ENCODE data around the gene B3GNT5.
"Not testable (repeated sequence)": the region's sequence is repeated elsewhere in the genome, so short reads cannot be mapped to it uniquely, and the experiment has no call there.

Gene B3GNT5

DNA sequence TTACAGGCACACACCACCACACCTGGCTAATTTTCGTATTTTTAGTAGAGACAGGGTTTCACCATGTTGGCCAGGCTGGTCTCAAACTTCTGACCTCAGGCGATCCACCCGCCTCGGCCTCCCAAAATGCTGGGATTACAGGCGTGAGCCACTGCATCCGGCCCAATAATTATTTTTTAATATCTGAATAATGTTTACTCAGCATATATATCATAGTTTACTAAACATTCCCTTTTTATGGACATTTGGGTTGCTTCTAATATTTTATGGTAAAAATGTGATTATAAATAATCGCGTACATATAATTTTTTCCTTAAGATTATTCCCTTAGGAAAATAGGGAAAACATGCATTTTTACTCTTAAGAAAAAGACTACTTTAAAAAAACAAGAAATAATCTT, 22.8 kb upstream of the B3GNT5 start:
- not testable (repeated sequence) for DNase-seq (ENCODE audit: low read depth in 2 of 2)

DNA sequence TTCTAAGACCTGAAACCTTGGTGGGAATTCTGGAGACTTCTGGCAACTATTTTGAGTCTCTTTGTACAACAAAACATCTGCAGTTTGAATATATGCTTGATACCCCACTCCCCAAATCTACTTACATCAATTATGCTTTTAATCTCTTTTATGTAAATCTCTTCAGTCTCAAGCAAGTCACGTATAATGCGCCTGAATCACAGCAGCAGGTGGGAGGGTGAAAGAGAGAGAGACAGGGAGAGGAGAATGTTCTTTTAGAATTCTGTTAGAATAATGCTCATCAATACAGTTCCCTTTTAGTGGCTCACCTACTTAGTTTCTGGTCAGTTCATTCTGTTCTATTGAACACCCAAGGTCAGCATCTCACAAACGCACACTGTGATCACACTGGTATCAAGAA, 22.2 kb upstream of the B3GNT5 start:
- no peak for DNase-seq (ENCODE audit: low read depth in 2 of 2)

DNA sequence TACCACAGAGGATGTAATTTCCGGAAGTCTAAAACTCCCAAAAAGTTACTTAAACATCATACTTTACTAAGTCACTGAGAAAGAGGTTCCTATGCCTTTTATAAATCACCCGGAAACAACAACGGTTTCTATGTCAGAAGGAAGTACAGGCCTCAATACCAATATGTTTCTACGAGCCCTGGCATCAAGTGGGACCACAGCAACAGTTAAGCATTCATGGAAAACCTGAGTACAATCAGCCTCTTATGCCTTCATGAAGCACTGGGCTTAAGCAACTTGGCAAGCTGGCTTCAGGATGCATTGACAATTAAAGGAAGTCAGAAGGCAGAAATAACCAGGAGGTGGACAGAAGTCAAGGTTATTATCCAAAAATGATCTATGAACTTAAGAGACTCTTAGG, 19.1 kb upstream of the B3GNT5 start:
- DNase-seq (ENCODE audit: low read depth in 2 of 2): no peak

DNA sequence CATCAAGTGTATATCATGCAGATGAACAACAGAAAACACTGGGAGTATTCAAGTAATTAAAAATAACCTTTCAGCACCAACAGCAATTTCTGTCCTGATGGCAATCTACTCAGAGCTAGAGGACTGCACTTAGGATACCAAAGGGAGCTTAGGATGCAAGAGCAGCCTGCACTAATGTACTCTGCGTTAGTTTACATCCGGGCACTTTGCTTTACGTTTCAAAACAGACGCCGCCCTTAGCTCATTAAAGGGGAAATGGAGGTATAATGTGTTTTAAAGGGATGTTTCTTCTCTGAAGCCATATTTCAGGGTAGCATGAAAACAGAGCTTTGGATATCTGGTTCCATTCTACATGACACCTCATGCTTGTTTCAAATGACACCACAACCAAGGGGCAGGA, 14.0 kb upstream of the B3GNT5 start:
- no peak for DNase-seq (ENCODE audit: low read depth in 2 of 2)

DNA sequence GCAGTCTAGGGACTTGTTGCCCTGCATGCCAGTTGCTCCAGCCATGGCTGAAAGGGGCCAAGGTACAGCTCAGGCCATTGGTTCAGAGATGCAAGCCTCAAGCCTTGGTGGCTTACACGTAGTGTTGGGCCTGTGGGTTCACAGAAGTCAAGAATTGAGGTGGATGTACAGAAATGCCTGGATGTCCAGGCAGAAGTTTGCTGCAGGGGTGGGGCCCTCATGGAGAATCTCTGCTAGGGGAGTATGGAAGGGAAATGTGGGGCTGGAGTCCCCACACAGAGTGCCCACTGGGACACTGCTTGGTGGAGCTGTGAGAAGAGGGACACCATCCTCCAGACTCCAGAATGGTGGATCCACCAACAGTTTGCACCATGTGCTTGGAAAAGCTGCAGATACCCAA, 10.6 kb upstream of the B3GNT5 start:
- DNase-seq (ENCODE audit: low read depth in 2 of 2): no peak

DNA sequence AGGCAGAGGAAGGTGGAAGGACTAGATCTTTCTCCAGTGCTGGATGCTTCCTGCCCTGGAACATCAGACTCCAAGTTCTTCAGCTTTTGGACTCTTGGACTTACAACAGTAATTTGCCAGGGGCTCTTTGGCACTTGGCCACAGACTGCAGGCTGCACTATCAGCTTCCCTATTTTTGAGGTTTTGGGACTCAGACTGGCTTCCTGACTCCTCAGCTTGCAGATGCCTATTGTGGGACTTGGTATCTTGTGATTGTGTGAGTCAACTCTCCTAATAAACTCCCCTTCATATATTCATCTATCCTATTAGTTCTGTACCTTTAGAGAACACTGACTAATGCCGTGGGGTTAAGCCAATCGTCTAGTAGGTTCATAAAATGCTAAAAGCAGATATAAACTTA, 8.8 kb upstream of the B3GNT5 start:
- no peak for DNase-seq (ENCODE audit: low read depth in 2 of 2)

DNA sequence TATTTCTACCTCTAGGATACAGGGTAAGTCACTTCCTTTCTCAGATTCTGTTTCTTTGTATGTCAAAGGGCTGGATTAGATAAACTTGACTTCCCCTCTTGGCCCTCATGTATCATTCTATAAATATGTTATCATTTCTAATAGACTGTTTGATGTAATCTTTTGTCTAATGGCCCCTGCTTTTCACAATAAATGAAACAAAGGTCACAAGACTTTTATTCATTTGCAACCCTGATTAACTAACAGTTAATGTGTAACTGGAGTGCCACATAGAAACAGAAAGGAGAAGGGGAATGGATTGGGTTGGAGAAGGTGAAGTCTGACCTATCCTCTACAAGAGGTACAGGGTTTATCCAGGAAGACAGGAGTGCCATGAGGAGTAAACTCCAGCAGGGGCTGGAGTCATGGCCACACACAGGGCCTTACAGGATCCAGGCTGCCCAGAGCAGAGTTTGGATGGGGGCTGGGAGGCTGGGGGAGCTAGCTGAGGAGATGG, 8.0 kb upstream of the B3GNT5 start:
- DNase-seq (ENCODE audit: low read depth in 2 of 2): no peak

DNA sequence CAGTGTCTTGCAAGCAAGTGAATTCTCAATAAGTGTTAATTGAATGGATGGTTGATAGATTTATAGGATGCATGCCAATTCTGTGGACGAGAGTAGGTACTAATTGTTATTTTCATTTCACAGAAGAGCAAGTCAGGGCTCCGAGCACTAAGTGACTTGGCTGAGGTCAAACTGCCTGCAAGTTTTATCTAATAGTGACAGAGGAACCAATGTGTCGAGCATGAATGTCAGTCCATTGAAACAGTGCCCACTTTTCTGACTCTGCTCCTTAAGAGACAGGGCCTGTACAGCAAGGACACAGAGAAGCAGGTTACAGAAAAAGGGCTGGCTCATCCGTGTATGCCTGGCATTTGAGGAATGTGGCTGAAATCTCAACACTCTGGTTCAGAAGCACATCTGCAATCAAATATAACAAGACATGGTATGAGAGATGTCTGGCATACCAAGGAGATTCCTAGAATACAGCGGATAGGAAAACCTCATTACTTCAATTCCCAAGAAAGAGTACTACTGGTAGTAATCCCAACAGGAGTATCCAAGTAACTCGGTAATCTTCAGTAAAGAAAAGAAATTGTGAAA, 6.0 kb upstream of the B3GNT5 start:
- DNase-seq (ENCODE audit: low read depth in 2 of 2): no peak

DNA sequence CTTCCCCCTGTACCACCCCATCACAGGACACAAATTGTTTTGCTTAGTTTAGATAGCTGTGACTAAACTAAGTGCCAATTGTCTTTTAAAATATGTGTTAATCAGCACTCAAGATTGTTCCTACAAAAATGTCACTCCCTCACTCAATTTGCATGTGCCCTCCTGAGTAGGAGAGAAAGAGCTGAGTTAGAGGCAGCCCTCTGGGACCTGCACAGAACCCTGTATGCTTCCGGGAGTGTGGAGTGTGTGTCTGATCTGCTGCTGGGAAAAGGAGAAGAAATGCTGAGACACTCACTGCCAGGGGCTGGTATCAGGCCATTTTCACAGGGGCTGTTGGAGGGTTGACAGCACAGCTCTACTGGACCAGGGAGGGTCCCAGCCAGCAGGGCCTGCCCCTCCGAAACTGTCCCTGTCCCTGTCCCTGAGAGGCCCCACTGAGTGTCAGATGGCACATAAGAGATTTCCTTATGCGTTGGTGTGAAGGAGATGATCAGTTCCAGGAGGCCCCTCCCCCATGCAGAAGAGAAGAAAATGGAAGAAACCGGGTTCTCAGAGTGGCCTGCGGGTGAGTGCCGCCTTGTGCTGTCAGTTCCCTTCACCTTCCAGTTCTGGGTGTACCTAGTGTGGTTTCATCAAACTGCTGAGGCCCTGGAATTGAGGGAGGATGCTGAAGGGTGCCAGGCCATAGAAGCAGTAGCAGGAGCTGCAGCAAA, 3.9 kb upstream of the B3GNT5 start:
- no peak for DNase-seq (ENCODE audit: low read depth in 2 of 2)

DNA sequence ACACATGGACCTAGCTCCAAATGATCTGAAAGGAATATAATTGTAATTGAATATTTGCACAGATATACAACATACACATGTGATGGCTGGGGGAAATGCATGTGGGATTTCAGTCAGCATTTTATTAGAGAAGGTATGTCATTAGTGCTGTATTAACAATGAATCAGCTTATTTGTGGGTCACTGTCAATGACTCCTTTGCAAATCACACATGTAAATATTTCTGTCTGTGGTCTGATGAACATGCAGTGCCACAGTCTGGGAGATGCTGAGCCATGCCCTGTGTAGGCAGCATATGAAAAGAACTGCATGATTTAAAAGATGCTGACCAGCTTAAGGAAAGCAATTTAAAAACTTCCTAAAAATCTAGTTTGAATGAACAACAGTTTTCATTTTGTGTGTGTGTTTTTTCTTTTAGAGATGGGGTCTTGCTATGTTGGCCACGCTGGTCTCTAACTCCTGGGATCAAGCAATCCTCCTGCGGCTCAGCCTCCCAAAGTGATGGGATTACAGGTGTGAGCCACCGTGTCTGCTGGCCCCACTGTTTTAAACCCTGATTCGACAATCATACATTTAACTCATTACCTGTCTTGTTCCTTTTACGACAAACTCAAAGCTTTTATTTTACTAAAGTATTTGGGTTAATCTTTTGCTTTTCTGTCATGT, 803 bp upstream of the B3GNT5 start:
- DNase-seq (ENCODE audit: low read depth in 2 of 2): no peak

DNA sequence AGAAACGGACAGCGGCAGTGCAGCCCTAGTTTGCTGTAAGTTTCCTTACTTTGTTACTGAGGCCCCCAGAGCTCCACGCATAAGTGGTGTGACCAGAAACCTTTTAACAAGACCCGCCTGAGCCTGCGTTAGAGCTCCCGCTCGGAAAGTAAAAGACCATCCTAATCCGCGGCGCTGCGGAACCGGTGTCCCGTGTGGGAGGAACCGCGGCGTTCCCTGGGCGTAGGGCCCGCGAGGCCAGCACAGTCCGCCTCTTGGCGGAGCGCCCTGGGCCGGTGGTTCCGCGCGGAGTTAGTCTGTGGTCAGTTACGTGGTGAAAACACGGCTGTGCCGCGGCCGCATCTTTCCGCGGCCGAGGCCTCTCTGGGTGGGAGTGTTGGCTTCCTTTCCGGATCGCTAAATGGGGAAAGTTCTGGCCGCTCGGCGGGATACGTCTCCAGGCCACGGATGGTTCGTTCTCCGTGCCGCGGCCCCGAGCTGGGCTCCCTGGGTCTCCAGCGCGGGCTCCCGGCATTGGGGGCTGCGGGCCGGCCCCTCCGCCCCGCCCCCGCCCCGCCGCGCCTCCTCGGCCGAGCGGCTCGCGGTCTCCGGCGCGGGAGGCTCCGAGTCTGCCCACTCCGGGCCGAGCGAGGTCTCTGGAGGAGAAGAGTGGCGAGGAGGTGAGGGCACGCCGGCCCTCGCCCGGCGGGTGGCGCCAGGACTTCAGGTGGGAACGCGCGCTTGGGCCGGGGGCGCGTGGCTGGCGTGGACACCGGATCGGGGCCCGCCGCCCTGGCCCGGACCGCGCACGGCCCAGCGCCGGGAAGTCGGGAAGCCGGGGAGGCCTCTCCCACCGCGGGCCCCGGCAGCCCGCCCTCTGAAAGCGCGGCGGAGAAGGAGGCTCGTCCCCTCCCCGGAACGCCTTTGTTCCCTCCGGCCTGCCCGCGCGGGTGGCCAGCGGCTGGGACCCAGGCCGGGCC, 754 bp downstream of the B3GNT5 start:
- peak; percentile 8 to 30 for DNase-seq (ENCODE audit: low read depth in 2 of 2)

DNA sequence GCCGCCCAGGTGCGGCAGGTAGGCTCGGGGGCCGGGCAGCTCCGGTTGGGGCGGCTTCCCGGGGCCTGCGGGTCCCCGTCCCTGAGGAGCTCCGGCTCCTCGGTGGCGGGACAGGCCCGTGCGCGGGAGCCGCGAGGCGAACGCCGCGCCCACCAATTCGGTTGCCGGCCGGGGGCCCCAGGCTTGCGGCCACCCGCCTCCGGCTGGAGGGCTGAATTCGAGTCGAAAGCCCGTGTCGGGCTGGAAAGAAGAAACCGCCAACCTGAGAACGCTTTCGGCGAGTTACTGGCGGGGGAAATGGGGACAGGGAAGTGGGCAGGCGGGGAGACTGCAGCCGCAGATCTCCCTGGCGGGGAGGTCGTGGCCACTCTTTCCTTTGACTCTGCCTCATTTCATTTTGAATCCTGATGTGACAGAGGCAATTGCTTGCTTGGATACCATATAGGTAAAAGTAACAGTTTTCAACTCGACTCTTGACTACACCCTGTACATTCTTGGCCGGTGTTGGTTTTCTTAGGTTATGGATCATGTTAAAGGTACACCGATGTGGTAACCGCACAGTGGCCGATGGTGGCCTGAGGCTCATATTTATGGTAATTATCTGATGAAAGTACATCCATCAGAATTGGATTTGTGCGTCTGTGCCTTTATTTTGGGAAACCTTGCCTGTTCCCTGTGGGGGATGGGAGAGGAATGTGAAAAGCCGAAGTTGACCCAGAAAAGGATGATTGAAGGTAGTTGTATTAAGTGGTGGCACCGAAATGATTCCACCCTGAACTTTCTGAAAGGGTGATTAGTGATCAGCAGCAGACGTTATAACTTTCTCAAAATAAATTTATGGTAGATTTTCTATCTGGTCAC, 1.7 kb downstream of the B3GNT5 start:
- DNase-seq (ENCODE audit: low read depth in 2 of 2): peak; percentile 7

DNA sequence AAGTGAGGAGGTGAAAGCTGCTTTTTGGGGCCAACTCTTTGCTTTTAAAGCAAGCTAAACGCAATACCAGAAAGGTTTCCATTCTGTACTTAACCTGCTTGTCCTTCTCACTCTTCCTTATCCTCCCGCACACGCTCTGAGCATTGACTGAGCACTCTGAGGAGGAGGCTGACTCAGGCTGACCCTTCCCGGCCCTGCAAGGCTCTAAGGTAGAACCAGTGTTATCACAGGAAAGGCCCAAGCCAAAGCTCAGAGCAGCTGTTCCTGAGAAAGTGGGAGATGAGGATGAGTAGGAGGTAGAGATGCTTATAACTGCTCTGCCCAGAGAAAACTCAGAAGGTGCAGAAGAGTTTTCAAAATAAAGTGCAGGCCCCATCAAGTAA, 2.3 kb downstream of the B3GNT5 start:
- DNase-seq (ENCODE audit: low read depth in 2 of 2): no peak

DNA sequence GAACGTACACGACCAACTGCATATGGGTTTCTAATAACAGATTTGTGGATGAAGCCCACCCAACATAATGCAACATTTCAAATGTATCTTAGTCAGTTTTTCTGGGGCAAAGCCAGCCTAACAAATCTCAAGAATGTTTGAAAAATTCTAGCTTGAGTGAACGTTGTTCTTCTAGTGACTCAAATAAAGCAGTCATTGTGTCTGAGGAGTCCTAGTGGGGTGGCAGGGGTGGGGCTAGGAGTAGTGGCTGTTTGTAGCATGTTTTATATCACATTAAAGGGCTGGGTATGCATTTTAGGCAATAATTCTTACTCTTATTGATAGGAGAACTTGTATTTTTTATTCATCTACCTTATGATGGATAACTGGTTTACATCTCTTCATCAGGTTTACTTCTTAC, 6.0 kb downstream of the B3GNT5 start:
- no peak for DNase-seq (ENCODE audit: low read depth in 2 of 2)

DNA sequence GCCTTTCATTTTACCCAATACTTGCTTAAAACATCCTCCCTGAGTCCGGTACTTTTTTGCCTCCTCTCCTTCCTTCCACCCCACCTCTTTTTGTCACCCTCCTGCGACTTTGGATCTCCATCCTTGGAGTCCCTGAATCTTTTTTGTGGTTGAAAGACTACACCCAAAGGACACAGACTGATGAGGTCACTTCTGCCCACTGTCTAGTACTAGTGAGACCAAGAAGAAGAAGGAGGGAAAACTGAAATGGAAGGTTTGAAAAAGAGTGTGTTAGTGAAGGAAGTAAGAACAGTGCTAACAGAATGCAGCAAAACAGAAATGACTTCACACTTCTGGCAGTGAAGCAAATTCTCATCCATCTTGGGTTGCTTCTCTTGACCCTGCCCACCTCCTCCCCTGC, 6.6 kb downstream of the B3GNT5 start:
- no peak for DNase-seq (ENCODE audit: low read depth in 2 of 2)

DNA sequence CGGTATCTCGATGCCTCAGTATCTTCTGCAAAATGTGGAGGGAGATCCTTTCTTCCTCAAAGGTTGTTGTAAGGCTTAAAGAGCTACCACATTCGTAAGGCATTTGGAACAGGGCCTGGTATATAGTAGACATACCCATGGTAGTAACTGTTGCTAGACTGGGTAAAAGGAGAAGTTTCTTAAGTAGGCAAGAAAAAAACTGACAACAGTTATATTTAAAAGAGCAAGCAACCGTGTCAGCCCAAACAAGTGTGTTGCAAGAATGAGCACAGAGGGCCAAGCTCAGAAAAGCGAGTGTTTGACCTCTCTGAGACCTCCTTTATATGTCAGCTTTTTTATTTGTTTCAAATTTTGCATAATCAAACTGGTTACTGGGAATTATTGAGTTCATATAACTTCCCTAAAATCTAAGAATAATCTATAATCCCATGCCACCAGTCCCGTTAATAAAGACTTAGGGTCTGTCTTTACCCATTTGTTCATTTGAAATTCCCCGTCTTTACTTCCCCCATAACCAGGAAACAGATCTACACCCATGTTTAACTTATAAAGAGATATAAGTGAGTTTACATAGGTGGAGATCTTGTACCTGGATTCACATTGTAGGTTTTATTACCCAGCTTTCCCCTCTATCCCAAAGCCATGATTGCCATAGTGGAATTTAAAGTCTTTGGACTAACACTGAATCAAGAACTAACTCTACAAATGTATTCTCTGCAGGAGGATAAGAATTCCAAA, 7.3 kb downstream of the B3GNT5 start:
- DNase-seq (ENCODE audit: low read depth in 2 of 2): no peak

DNA sequence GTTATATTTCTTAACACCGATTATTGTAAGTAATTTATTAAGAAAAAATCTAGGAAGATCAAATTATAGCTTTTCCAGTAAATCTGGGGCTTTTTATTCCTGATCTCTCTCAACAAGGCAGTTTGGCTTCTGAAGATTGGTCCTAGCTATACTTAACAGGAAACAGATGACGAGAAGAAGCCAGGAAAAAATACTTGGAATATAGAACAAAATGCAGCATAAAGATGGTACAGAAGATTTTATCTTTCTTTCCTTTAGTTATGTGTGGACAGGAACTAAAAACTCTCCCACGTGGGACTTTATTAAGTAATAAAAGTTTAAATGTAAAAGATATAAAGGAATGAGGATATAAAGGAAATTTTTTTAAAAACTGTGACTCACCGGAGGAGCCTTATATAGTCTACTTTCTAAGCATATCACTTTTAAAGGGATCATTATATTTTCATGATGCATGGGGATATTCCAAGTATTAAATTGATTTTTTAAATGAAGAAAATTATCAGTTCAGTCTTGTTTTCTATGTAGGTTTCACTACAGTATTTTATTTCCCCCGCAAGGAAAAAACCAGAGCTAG, 8.2 kb downstream of the B3GNT5 start:
- DNase-seq (ENCODE audit: low read depth in 2 of 2): no peak

DNA sequence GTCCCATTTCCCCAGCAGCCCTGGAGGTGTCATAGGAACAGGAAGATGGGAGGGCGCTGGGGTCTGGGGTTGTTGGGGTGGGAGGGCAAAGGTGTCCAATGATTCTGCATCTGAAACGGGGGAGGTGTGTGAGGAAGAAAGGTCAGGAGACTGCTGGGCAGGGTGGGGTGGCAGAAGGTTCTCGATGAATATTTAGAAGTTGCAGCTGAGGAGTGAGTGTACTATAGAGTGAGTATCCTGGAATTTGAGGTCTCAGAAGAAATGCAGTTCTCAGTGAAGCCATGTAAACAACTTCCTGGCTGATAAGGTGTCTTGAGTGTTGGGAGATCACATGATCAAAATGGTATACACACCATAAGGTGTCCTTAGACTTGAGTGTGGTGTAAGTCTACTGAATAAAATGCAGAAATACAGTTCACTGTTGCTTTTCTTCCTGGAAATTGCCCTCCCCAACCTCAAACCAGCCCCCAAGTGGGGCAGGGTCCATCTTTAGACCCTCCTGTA, 9.9 kb downstream of the B3GNT5 start:
- no peak for DNase-seq (ENCODE audit: low read depth in 2 of 2)

DNA sequence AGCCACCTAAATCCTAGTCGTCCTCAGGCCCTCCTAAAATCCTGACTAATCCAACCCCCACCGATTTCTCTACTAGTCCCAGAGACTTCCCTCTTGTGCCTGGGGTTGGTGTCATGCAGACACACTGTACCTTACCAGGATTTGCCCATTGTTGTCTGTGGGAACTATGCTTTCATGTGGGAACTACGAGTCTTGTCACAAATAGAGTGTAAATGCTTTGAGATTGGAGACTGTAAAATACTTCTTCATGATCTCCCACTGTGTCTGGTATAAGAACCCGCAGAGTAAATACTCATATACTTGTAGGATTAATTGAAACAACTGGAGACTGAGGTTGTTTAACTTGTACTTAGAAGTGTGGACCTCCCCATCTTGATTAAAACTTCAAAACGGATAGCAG, 11.2 kb downstream of the B3GNT5 start:
- no peak for DNase-seq (ENCODE audit: low read depth in 2 of 2)

DNA sequence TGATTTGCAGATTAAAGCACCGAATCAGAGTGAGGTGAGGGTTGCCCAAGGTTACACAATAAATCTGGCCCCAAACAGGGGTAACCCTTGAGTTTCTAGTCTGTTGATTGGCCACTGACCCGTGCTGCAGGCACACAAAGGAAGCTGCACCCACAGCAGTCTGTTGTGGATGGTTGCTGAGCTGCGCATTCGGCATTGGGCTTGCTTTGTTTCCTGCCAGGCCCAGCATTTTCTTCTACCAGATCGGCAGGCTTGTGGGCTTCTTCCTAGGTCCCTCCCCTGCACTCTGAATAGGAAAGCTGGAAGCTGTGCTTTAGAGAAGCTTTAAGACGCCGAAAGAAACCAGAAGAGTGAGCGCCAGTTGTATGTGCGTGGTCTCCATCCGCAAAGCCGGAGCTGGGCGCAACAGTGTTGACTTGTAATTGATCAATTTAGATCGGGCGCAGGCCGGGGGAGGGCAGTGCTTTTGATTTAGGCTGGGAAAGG, 12.1 kb downstream of the B3GNT5 start:
- no peak for DNase-seq (ENCODE audit: low read depth in 2 of 2)

All from stimulated activated CD4-positive, alpha-beta T cell treated with anti-CD3 and anti-CD28 coated beads, Interleukin-1b, Interleukin-23, amount 100 ng/mL, for 4 hours (primary cell).